K562 (cell line): ENCODE results near the gene HEPACAM2. TPM values are rescaled to one million over a fixed set of nuclear protein-coding genes. Genes with fewer than 3 reads are reported as not detected.

ENCODE experiments used
- ADNP ChIP-seq: fragments of 200-800 bp; sonication (Bioruptor generic); IDR thresholded peaks from 2 replicates; pipeline ENCODE4 v1.6.1; 2016; ENCODE audit warnings: missing genetic modification characterization, missing compliant biosample characterization
- ARHGAP35 ChIP-seq: fragments of 450-650 bp; IDR thresholded peaks from 2 replicates; pipeline ENCODE4 v1.6.1; 2018; ENCODE audit not compliant: partially characterized antibody
- CHD1 ChIP-seq: fragments of 200-600 bp; sonication (generic); IDR thresholded peaks from one replicate; pipeline ENCODE4 v1.6.1; 2012; ENCODE audit warnings: mild to moderate bottlenecking, moderate library complexity, low read length, inconsistent platforms
- ETS2 ChIP-seq: IDR thresholded peaks from 2 replicates; pipeline ENCODE4 v1.6.1; 2016; ENCODE audit warnings: borderline replicate concordance, missing genetic modification characterization, mild to moderate bottlenecking, moderate library complexity, missing compliant biosample characterization; ENCODE audit not compliant: poor library complexity, severe bottlenecking
- MTA3 ChIP-seq: fragments of 450-650 bp; formaldehyde crosslinking; IDR thresholded peaks from 2 replicates; pipeline ENCODE4 v1.6.1; 2017; ENCODE audit warnings: mild to moderate bottlenecking, borderline replicate concordance
- PRMT5 ChIP-seq: sonication (generic); formaldehyde crosslinking; IDR thresholded peaks from 2 replicates; pipeline ENCODE4 v1.5.0; 2020; ENCODE audit warnings: missing genetic modification reagents
- RHOXF2B ChIP-seq: fragments of 250-450 bp; sonication (Bioruptor Pico); conservative IDR thresholded peaks from 2 replicates; pipeline ENCODE4 v1.5.1; 2021
- ZFP1 ChIP-seq: fragments of 450-650 bp; formaldehyde crosslinking; IDR thresholded peaks from 2 replicates; pipeline ENCODE4 v1.4.0; 2020; ENCODE audit warnings: mild to moderate bottlenecking, mixed read lengths
- ZNF57 ChIP-seq: fragments of 450-650 bp; formaldehyde crosslinking; IDR thresholded peaks from 2 replicates; pipeline ENCODE4 v1.4.0; 2020; ENCODE audit warnings: mild to moderate bottlenecking, moderate library complexity
- polyA plus RNA-seq, 8 experiments: library from polyadenylated mRNA; depleted of rRNA in 4 of 8; stranded (reverse) in 5 of 8; unstranded in 3 of 8; fragments of >200 nt; fragmentation: Nextera tagmentation in 2 of 8; fragmentation: Illumina TruSeq in 1 of 8; extraction: Ambion mirVana in 2 of 8; extraction: Trizol in 1 of 8; gene quantifications; 2 replicates each; pipeline versions ENCODE4 v1.2.1 to v1.2.3, GENCODE V29; 2011 to 2014; ENCODE audit warnings: inconsistent platforms in 1 of 8, missing spikeins in 1 of 8
- total RNA-seq, 7 experiments: library from RNA; depleted of rRNA in 6 of 7; stranded (reverse); fragments of >200 nt in 6 of 7; fragmentation: Illumina TruSeq in 2 of 7; extraction: Trizol in 2 of 7; gene quantifications; 2 replicates each; pipeline versions ENCODE4 v1.2.1 to v1.2.3, GENCODE V29; 2011 to 2021; ENCODE audit warnings: low replicate concordance in 1 of 7
- TF ChIP-seq, protein P1 (sequence below): fragments of 450-650 bp; IDR thresholded peaks from 2 replicates; pipeline ENCODE4 v1.6.1; 2016; ENCODE audit warnings: mild to moderate bottlenecking
- TF ChIP-seq, protein P2 (sequence below): sonication (generic); formaldehyde crosslinking; IDR thresholded peaks from 2 replicates; pipeline ENCODE4 v1.8.1; 2023; ENCODE audit warnings: mild to moderate bottlenecking, missing genetic modification reagents
- TF ChIP-seq, protein P3 (sequence below): sonication (generic); formaldehyde crosslinking; IDR thresholded peaks from 2 replicates; pipeline ENCODE4 v1.8.0; 2022; ENCODE audit warnings: mild to moderate bottlenecking, missing genetic modification reagents

HEPACAM2 gene
- total and polyA plus RNA-seq, 9 of the 15 experiments (the other 6 are each of a cell fraction or from before 2014, with no cell fraction given): 2.0 to 6.5 (median 3.9) TPM

DNA sequence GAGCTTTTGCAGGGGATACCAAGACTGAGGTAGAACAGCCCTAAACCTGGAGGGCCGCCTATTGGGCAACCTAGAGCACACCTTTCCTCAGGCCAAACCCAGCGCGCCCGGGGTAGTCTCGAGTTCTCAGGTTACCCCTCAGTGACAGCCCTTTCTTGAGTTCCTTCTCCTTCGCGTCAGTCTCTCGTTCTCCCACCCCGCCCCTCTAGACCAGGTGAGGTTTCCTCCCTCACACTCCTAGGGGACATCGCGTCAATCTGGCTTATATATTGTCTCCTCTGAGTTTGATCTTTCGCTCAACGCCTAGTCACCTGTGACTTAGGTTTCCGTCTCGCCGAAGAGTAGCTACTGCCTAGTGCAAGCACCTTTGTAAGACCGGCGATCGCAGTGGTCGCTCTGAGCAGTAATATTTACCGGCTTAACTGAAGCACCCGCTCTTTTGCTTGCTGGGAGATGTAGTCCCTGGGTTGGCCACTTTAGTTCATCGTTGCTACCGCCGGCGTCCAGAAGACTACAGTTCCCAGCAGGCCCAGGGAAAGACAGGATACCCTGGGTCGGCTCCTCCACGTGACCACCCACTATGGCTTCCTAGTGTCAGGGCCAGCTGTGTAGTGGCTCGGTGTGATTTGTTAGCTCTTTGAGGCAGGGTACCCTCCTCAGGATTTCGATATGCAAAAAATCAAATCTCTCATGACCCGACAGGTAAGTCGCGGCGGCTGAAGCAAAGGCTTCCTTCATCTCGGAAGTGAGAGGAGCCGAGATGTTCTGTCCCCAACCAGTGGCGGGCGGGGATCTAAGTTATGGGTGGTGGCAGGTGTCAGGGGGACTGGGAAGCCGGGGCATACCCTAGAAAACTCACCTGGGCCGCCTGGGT is 5.8 kb upstream of the HEPACAM2 start, which contains the start of gene VPS50 (continued):
- TF ChIP-seq, protein P1, sequence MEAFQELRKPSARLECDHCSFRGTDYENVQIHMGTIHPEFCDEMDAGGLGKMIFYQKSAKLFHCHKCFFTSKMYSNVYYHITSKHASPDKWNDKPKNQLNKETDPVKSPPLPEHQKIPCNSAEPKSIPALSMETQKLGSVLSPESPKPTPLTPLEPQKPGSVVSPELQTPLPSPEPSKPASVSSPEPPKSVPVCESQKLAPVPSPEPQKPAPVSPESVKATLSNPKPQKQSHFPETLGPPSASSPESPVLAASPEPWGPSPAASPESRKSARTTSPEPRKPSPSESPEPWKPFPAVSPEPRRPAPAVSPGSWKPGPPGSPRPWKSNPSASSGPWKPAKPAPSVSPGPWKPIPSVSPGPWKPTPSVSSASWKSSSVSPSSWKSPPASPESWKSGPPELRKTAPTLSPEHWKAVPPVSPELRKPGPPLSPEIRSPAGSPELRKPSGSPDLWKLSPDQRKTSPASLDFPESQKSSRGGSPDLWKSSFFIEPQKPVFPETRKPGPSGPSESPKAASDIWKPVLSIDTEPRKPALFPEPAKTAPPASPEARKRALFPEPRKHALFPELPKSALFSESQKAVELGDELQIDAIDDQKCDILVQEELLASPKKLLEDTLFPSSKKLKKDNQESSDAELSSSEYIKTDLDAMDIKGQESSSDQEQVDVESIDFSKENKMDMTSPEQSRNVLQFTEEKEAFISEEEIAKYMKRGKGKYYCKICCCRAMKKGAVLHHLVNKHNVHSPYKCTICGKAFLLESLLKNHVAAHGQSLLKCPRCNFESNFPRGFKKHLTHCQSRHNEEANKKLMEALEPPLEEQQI: peak; percentile 30; the same call in 1 of the 2 replicates
- no peak for TF ChIP-seq ARHGAP35
- 0 out of 2 replicates have a peak, but pooled peaks have one; percentile 44 for TF ChIP-seq RHOXF2B (CRISPR knock-in tag)
- TF ChIP-seq ADNP (tag): no peak
- no peak for TF ChIP-seq ZFP1 (CRISPR knock-in tag)
- no peak for TF ChIP-seq ETS2 (tag)
- TF ChIP-seq MTA3: no peak
- TF ChIP-seq CHD1: no peak
- no peak for TF ChIP-seq PRMT5 (CRISPR knock-in tag)
- TF ChIP-seq, protein P2, sequence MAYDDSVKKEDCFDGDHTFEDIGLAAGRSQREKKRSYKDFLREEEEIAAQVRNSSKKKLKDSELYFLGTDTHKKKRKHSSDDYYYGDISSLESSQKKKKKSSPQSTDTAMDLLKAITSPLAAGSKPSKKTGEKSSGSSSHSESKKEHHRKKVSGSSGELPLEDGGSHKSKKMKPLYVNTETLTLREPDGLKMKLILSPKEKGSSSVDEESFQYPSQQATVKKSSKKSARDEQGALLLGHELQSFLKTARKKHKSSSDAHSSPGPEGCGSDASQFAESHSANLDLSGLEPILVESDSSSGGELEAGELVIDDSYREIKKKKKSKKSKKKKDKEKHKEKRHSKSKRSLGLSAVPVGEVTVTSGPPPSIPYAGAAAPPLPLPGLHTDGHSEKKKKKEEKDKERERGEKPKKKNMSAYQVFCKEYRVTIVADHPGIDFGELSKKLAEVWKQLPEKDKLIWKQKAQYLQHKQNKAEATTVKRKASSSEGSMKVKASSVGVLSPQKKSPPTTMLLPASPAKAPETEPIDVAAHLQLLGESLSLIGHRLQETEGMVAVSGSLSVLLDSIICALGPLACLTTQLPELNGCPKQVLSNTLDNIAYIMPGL: no peak; the same call in 1 of the 2 replicates
- TF ChIP-seq ZNF57 (CRISPR knock-in tag): no peak
- TF ChIP-seq, protein P3, sequence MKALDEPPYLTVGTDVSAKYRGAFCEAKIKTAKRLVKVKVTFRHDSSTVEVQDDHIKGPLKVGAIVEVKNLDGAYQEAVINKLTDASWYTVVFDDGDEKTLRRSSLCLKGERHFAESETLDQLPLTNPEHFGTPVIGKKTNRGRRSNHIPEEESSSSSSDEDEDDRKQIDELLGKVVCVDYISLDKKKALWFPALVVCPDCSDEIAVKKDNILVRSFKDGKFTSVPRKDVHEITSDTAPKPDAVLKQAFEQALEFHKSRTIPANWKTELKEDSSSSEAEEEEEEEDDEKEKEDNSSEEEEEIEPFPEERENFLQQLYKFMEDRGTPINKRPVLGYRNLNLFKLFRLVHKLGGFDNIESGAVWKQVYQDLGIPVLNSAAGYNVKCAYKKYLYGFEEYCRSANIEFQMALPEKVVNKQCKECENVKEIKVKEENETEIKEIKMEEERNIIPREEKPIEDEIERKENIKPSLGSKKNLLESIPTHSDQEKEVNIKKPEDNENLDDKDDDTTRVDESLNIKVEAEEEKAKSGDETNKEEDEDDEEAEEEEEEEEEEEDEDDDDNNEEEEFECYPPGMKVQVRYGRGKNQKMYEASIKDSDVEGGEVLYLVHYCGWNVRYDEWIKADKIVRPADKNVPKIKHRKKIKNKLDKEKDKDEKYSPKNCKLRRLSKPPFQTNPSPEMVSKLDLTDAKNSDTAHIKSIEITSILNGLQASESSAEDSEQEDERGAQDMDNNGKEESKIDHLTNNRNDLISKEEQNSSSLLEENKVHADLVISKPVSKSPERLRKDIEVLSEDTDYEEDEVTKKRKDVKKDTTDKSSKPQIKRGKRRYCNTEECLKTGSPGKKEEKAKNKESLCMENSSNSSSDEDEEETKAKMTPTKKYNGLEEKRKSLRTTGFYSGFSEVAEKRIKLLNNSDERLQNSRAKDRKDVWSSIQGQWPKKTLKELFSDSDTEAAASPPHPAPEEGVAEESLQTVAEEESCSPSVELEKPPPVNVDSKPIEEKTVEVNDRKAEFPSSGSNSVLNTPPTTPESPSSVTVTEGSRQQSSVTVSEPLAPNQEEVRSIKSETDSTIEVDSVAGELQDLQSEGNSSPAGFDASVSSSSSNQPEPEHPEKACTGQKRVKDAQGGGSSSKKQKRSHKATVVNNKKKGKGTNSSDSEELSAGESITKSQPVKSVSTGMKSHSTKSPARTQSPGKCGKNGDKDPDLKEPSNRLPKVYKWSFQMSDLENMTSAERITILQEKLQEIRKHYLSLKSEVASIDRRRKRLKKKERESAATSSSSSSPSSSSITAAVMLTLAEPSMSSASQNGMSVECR: peak; percentile 96
